Hair follicle dermal papilla cell (primary cell): ENCODE data around the gene CDCA5. TPM values are rescaled to one million over a fixed set of nuclear protein-coding genes. Genes with fewer than 3 reads are reported as not detected.

Experiments used
- small RNA-seq: library from RNA; depleted of rRNA; stranded (forward); fragments of <200 nt; gene quantifications from one replicate; pipeline ENCODE3, GENCODE V24; 2012
- total RNA-seq: library from RNA; depleted of rRNA; stranded (reverse); fragments of >200 nt; gene quantifications from 2 replicates; pipeline ENCODE4 v1.2.3, GENCODE V29; 2012

CDCA5 gene, protein sequence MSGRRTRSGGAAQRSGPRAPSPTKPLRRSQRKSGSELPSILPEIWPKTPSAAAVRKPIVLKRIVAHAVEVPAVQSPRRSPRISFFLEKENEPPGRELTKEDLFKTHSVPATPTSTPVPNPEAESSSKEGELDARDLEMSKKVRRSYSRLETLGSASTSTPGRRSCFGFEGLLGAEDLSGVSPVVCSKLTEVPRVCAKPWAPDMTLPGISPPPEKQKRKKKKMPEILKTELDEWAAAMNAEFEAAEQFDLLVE
- total RNA-seq: 1.3 and 1.5 TPM in 2 replicates

DNA sequence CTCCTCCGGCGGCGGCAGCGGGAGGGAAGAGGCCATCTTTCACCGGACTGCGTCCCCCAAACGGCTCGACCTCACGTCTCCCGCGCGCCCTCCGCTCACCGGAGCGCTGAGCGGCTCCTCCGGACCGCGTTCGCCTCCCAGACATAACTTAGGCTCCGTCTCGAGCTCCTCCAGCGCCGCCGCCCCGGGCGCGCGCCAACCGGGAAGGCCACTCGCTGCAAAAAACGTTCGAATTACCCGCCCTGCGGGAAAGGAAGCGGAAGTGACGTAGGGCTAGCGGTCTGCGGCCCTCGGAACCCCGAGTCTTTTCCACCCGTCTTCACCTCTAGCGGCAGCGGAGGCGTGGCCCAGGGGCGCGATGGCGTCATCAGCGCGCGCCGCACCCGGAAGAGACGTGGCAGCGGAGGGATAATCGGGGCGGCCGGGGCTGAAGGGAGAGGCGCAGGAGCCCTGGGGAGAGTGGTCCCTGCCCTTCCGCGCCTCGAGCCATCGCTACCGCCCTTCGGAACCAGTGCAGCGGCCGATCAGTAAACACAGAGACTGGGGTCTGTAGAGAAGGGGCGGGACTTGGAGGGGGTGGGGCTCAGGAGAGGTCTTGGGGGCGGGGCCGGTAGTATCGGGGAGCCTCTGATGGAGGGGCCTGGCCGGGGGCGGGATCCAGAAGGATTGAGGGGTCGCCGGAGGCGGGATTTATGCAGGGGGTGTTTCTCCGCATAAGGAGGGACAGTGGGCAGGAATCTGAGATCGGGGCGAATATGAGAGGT, at the start of gene CDCA5, which contains the start of gene ZFPL1:
Gene CDCA5 (minus strand): TSS at position 207 of the 764 bp plus-strand sequence. CDS start 62 bp downstream, at position 145.
Gene ZFPL1 (plus strand): TSS at position 389 of the 764 bp plus-strand sequence. CDS start 477 bp downstream, outside the sequence.

DNA sequence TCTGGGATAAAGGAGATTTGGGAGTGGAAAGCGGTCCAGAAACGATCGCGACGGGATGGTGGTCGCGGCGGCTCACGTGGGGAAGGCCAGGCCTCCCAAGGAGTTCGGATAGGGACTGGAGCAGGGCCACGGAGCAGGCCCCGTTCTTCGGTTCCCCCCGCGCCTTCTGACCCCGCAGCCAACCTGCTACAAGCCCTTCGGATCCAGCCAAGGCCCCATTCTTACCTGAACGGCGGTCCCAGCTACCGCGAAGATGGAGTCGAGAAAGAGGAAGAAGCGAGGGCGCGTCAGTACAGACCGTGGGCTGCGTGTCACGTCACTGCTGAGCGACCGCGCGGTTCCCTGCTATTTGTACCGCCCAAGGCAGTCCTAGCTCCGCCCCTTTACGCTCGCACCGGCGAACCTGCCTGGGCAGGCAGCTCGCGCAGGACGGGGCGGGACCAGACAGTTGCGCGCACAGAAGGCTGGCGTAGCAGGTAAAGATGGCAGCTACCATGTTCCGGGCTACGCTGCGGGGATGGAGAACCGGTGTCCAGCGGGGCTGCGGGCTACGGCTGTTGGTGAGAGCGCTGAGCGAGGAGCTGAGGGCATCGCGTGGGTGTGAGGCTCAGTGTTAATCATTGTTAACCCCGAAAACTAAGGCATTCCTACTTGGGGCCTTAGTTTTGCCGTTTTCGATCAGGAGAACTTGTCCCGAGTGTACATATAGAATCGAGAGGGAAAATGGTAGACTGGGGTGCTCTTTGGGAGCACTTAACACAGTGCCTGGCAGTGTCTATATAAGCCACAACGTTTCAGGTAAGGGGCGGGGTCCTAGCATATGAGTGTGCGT, 38.2 kb upstream of the CDCA5 start, which contains the start of the genes FAU and MRPL49:
Gene FAU (minus strand): TSS at position 270 of the 832 bp plus-strand sequence. CDS start 321 bp downstream, outside the sequence.
Gene MRPL49 (plus strand): TSS at position 457 of the 832 bp plus-strand sequence. CDS start 26 bp downstream, at position 483.

DNA sequence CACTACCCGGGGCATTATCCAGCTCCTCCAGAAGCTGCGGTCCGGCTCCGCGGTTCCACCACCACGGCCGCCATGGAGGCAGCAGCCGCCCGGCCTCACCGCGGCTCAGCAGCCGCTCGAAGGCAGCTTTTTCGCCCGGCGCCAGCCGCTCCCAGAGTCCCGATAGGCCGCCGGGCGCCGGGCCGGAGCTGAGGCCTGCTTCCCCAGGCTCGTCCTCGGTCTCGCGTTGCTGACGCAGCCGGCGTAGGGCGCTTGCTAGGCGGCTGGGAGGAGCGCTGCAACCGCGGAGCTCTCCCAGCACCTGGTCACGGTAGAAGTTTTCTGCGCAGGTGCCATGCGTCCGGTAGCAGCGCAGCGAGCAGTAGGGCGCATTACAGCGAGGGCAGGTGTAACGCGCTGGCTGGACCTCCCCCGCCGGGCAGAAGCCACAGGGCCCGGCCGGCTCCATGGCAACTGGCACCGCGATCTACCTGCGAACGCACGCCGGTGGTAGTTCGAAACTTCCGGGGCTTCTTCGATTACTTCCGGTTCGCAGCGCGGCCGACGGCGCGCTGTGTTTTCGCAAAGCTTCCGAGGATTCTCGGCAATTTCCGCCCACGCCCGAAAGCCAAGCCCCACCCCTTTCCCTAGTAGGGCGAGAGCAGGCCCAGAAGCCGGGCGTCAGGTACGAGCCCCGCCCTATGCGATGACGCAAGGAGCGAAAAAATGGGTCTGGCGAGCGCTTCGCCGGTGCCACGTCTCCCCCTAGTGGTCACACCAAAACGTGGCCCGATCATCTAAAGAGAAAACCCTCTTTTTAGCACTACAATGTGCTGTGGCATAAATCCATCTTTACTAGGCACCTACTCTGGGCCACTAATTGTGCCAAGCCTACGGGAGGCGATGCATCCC, 33.6 kb upstream of the CDCA5 start, which contains the start of gene ZNHIT2:
Gene ZNHIT2 (minus strand): TSS at position 496 of the 891 bp plus-strand sequence. CDS start 48 bp downstream, at position 448.

DNA sequence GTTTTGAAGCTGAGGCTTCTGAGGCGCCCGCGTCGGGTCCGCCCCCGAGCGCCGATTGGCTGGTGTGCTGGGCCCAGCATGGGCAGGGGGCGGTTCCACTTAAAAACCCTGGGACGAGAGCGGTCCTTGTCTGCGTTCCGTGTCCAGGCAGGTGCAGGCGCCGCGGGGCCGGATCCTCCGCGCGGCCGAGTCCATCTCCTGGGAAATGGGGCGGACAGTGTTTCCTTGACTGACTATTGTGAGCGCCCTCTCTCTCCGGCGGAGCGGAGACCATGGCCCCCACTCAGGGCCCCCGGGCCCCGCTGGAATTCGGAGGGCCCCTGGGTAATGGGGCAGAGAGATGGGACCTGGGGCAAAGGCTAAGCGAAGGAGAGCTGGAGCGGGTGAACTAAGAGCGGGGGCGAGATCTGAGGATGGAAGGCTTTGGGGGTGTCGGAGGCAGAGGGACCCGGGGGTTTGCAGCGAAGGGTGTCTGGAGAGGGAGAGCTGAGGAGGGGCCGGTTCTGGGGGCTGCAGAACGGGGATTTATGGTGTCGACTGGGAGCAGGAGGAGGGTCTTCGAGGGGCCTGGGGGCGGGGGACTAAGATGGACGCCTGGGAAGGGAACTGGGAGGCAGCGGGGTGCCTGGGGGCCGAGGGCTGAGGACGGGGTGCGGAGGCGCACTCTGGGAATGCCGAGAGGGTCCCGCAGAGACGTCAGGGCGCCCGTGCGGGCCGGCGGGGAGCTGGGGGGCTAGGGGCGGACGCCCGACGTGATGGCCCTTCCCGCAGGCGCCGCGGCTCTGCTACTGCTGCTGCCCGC, 28.1 kb upstream of the CDCA5 start, which contains the start of gene TM7SF2:
Gene TM7SF2 (plus strand): TSS at position 129 of the 802 bp plus-strand sequence. CDS start 144 bp downstream, at position 273.

DNA sequence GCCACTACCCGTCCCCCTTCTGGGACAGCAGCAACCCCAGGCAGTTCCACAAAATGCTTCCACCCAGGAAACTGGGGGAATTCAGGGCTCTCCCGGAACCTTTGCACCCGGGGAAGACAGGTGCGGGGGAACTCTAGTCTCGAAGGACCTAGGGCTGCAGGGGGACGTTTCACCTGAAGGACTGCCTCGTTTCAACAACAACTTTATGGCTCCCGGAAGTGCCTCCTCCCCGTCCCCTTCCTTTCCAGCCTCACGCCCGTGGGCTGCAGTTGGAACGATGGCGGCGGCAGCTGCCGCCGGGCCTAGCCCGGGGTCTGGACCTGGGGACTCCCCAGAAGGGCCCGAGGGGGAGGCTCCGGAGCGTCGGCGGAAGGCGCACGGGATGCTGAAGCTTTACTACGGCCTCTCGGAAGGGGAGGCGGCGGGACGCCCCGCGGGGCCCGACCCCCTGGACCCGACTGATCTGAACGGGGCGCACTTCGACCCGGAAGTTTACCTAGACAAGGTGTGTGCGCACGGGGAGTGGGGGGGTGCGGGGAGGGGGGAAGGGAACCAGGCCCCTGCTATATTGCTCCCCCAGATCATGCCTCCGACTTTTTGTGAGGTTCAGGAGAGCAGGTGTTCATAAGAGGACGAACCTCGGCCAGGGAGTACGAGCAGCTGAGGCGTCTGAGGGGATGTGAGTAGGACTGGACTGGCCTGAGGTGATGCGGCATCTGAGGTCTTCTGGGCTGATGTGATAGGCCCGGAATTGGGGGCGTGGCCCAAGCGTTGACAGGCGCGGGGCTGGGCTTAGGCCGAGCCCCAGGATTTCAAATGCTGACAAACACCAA, 12.3 kb upstream of the CDCA5 start, which contains the start of gene VPS51:
Gene VPS51 (plus strand): TSS at position 241 of the 833 bp plus-strand sequence. CDS start 37 bp downstream, at position 278.

DNA sequence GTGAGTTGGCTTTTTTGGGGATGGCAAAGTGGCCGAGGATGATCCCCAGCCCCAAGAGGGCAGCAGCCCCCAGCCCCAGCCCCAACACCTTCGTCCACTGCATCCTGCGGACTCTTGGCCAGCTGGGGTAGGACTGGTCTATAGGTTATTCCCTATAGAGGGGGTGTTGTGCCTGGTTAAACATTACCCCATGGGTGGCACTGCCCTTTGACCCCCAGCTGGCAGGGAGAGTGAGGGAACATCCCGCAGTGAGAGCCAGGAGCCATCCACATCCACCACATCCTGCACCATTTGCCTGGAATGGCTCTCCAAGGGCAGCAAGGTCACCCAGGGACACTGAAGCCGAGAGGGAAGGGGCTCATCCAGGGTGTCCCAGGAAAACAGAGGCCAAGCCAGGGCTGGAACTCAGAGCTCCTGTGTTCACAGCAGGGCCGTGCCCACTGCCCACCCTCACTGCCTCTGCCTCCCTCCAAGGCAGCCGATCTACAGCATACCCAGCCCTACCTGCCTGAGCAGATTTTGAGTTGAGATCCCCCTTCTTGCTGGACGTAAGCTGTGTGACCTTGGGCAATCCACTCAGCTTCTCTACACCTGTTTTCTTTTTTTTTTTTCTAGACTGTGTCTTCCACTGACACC, 25.3 kb downstream of the CDCA5 start, which contains the start of gene NAALADL1:
Gene NAALADL1 (minus strand): TSS at position 135 of the 636 bp plus-strand sequence. CDS start 32 bp downstream, at position 103.

DNA sequence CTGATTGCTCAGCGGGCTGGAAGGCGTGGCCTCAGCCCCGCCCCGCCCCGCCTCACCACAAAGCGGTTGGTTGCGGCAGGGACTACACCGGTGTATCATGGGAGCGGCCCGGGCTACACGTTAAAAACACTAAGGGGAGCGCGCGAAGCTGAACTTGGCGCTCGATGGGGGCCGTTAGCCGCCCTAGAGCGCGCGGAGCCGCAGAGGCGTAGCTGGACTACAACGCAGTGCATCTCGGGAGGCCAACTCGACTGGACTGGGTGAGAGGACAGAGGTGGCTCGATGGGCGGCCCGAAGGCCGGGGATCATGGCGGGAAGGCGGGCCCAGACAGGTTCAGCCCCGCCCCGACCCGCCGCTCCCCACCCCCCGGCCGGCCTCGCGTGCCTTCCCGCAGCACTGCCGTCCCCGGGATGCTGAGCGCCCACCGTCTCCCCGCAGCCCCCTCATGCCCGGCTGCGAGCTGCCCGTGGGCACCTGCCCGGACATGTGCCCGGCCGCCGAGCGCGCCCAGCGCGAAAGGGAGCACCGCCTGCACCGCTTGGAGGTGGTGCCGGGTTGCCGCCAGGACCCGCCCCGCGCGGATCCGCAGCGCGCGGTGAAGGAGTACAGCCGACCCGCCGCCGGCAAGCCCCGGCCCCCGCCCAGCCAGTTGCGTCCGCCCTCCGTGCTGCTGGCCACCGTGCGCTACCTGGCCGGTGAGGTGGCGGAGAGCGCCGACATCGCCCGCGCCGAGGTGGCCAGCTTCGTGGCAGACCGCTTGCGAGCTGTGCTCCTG, 42.8 kb downstream of the CDCA5 start, which contains the start of gene SAC3D1:
Gene SAC3D1 (plus strand): TSS at position 364 of the 776 bp plus-strand sequence. CDS start 83 bp downstream, at position 447.

Small RNA genes within 50 kb of the gene (small RNA-seq; reads per million reads assigned to genes)
- gene SNX15: not detected

Other genes with a start within 250 kb of the CDCA5 start
- 0.12 and 0.32 TPM in 2 replicates for gene CDC42BPG, start 239.4 kb downstream of the CDCA5 start, total RNA-seq
- 86.5 and 115 TPM in 2 replicates for gene EHD1, start 205.4 kb downstream of the CDCA5 start, total RNA-seq
- 17.5 and 19.2 TPM in 2 replicates for gene ATG2A, start 166.8 kb downstream of the CDCA5 start, total RNA-seq
- gene PPP2R5B, start 159.4 kb downstream of the CDCA5 start, total RNA-seq: 12.3 and 14.6 TPM in 2 replicates
- not detected in 2 replicates for gene GPHA2, start 148.1 kb downstream of the CDCA5 start, total RNA-seq
- gene MAJIN, start 111.9 kb downstream of the CDCA5 start, total RNA-seq: not detected in 2 replicates
- 1.2 and 2.3 TPM in 2 replicates for gene BATF2, start 87.1 kb downstream of the CDCA5 start, total RNA-seq
- gene ARL2, start 69.9 kb downstream of the CDCA5 start, total RNA-seq: 71.7 and 85.9 TPM in 2 replicates
- gene SNX15, start 56.6 kb downstream of the CDCA5 start, total RNA-seq: 16.6 and 19.4 TPM in 2 replicates
- 7.0 and 9.6 TPM in 2 replicates for gene SAC3D1, start 42.8 kb downstream of the CDCA5 start, total RNA-seq
- 34.1 and 35.2 TPM in 2 replicates for gene NAALADL1, start 25.5 kb downstream of the CDCA5 start, total RNA-seq
- gene ZFPL1, start 182 bp upstream of the CDCA5 start, total RNA-seq: 45.6 and 48.7 TPM in 2 replicates
- 209 and 240 TPM in 2 replicates for gene VPS51, start 12.2 kb upstream of the CDCA5 start, total RNA-seq
- gene TM7SF2, start 27.8 kb upstream of the CDCA5 start, total RNA-seq: 16.9 and 18.1 TPM in 2 replicates
- gene ZNHIT2, start 33.7 kb upstream of the CDCA5 start, total RNA-seq: 10.4 and 13.6 TPM in 2 replicates
- 66.9 and 79.2 TPM in 2 replicates for gene FAU, start 38.1 kb upstream of the CDCA5 start, total RNA-seq
- 49.1 and 52.9 TPM in 2 replicates for gene MRPL49, start 38.3 kb upstream of the CDCA5 start, total RNA-seq
- 21.4 and 28.7 TPM in 2 replicates for gene SYVN1, start 50.5 kb upstream of the CDCA5 start, total RNA-seq
- not detected in 2 replicates for gene SPDYC, start 86.2 kb upstream of the CDCA5 start, total RNA-seq
- 168 and 174 TPM in 2 replicates for gene CAPN1, start 97.9 kb upstream of the CDCA5 start, total RNA-seq
- 2.1 and 3.4 TPM in 2 replicates for gene POLA2, start 177.9 kb upstream of the CDCA5 start, total RNA-seq
- gene CDC42EP2, start 230.8 kb upstream of the CDCA5 start, total RNA-seq: 79.5 and 82.8 TPM in 2 replicates
- 56.3 and 60.6 TPM in 2 replicates for gene DPF2, start 249.8 kb upstream of the CDCA5 start, total RNA-seq